GM18507 (cell line): ENCODE results near the gene MUC20.
"Not testable (repeated sequence)": the region's sequence is repeated elsewhere in the genome, so short reads cannot be mapped to it uniquely, and the experiment has no call there.

Source experiments
- DNase-seq: peaks from one replicate; pipeline ENCODE4 v3.0.0; 2011; ENCODE audit warnings: low read depth; ENCODE audit not compliant: insufficient read length; ENCODE audit errors: extremely low spot score
- FAIRE-seq: peaks from 2 replicates; lab custom pipeline; 2011; peaks lifted over from hg19 to GRCh38; lab: Jason Lieb, UNC

Gene MUC20

DNA sequence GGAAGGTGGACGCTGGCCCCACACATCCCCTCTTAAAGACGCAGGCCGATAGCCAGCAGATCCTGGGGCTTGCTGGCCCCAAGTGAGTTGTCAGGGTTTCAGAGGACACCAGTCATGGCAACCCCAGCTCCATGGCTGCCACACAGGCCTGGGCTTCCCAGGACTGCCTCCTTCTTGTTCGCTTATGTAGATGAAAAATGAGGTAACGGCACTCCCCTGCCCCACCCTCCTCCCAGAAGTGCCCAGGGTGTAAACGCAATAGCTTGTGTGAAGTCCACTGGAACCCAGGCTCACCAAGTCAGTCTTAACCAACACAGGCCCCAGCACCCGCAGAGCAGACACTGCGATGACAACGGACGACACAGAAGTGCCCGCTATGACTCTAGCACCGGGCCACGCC is 3.6 kb downstream of the MUC20 start:
- not testable (repeated sequence) for DNase-seq, FAIRE-seq

- FAIRE-seq, DNase-seq: not testable (repeated sequence)
Observed at GRCh38 chr3:195725916-195726740, 5.3 kb downstream of the MUC20 start.

DNA sequence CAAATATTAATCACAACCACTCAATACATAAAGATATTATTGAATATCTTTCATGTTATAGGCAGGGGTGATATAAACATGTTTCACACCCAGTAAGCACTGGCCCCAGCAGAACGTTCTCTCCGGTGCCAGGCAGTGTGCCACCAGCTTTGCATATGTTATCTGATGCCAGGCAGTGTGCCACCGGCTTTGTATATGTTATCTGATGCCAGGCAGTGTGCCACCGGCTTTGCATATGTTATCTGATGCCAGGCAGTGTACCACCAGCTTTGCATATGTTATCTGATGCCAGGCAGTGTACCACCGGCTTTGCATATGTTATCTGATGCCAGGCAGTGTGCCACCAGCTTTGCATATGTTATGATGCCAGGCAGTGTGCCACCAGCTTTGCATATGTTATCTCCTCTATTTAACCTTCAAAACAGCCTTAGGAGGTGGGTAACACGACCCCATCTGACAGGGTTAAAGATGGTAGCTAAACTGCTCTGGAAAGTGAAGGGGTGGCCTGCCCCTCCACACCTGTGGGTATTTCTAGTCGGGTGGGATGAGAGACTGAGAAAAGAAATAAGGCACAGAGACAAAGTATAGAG is 6.9 kb downstream of the MUC20 start:
- DNase-seq: no peak
- no peak for FAIRE-seq

DNA sequence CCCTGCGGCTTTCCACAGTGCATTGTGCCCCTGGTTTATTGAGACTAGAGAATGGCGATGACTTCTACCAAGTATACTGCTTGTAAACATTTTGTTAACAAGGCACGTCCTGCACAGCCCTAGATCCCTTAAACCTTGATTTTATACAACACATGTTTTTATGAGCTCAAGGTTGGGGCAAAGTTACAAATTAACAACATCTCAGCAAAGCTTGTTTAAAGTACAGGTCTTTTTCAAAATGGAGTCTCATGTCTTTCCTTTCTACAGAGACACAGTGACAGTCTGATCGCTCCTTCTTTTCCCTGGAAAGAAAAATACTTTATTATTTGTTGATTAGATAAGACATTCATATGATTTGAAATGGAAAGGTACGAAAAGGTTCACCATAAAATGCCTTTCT is 8.0 kb downstream of the MUC20 start:
- FAIRE-seq, DNase-seq: not testable (repeated sequence)

DNA sequence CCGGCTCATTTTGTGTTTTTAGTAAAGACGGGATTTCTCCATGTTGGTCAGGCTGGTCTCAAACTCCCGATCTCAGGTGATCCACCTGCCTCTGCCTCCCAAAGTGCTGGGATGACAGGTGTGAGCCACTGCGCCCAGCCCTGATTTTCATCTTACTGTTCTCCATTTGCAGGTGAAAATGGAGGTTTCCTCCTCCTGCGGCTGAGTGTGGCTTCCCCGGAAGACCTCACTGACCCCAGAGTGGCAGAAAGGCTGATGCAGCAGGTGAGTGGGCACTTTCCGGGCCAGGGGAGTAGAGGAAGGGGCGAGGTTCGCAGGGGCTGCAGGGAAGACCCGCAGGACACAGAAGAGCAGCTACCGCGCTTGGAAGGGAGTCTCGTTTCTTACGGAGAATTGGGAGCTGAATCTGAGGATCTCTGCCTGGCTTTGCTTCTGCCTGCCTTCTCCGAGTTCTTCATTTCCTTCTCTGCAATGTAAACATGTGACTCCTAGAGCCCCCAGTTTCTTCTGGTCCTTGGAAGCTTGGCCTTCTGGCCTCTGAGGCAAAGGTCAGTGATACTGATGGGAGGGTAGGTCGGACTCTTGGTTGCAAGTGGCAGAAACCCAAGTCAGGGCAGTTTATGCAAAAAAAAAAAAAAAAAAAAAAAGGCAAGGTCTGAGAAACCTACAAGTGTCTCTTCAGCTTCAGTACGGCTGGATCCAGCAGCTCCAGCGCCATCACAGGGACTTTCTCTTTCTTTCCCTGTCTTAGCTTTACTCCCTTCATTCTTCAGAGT is 8.9 kb downstream of the MUC20 start:
- FAIRE-seq: no peak

GRCh38 chr3:195731356-195731905 is 10.7 kb downstream of the MUC20 start:
- FAIRE-seq: no peak
- no peak for DNase-seq

More for the DNA sequence above, 8.9 kb downstream of the MUC20 start:
- DNase-seq: no peak

GRCh38 chr3:195732940-195733339 is 12.2 kb downstream of the MUC20 start:
- no peak for DNase-seq
- no peak for FAIRE-seq

- DNase-seq (no peak), FAIRE-seq (peak; percentile 38)
Observed at GRCh38 chr3:195735036-195735695, 14.4 kb downstream of the MUC20 start.

- no peak for DNase-seq
- peak; percentile 15 for FAIRE-seq
Observed at GRCh38 chr3:195736866-195737490, 16.2 kb downstream of the MUC20 start.

GRCh38 chr3:195737782-195738181 is 17.0 kb downstream of the MUC20 start:
- not testable (repeated sequence) for DNase-seq, FAIRE-seq

- no peak for DNase-seq
- no peak for FAIRE-seq
Observed at GRCh38 chr3:195738274-195739044, 17.7 kb downstream of the MUC20 start.

DNA sequence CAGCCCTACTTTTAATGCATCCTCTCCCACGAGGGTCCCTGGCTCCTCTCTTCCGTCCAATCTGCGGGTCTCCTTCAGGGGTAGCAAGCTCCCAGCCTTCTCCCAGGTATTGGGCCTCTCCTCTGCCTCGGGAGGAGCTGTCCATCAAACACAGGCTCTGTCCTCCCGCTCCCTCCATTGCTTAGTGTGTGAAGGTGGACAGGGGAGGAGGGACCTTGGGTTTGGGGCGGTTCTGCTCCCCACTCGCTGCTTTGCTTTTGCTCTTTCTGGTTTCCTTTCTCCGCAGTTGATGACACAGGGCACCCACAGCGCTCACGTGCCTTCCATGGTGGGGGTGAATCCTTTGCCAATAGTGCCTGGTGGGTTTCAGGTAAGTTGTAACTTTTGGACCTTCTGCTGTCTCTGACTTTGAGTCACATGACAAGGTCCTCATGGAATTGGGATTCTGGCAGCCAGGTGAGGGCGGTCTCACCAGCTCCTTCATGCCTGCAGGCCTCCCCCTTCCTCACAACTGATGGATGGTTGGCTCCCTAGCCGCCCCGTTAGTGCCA is 18.9 kb downstream of the MUC20 start:
- no peak for FAIRE-seq
- no peak for DNase-seq

DNA sequence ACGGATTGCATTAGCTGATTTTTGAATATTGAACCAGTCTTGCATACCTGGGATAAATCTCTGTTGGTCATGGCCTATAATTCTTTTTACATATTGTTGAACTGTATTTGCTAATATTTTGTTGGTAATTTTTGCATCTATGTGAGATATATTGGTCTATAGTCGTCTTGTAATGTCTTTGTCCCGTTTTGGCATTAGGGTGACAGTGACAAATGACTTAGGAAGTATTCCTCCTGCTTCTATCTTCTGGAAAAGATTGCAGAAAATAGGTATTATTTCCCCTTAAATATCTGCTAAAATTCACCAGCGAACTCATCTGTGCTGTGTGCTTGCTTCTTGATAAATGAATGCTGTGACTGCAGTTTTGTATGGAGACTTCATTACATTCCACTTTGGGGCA is 23.7 kb downstream of the MUC20 start:
- no peak for DNase-seq
- no peak for FAIRE-seq

GRCh38 chr3:195746346-195746745 is 25.6 kb downstream of the MUC20 start:
- FAIRE-seq: no peak

GRCh38 chr3:195746751-195747150 is 26.0 kb downstream of the MUC20 start:
- no peak for DNase-seq
- no peak for FAIRE-seq

More at GRCh38 chr3:195746346-195746745, 25.6 kb downstream of the MUC20 start:
- no peak for DNase-seq

GRCh38 chr3:195748661-195749060 is 27.9 kb downstream of the MUC20 start:
- FAIRE-seq (no peak), DNase-seq (no peak)

GRCh38 chr3:195749101-195749500 is 28.3 kb downstream of the MUC20 start:
- not testable (repeated sequence) for DNase-seq
- peak; percentile 53 for FAIRE-seq
